HepG2 (cell line): Measurements from ENCODE around the gene MATK. TPM values are rescaled to one million over a fixed set of nuclear protein-coding genes. Genes with fewer than 3 reads are reported as not detected.

Experiments used
- ATAC-seq: fragments of 200-7000 bp; cut with Tn5 transposase; 3 replicates; pipeline ENCODE4 v1.9.1; 2020; ENCODE audit warnings: mild to moderate bottlenecking, moderate library complexity
- BruUV-seq: library from RNA; stranded (reverse); fragments of 400-500 nt; replicated peaks from 2 replicates; lab custom pipeline; 2021; lab: Mats Ljungman, UMichigan
- CTCF ChIA-PET: fragments of 300-600 bp; formaldehyde crosslinking; extraction: SDS; loops from one replicate; lab custom pipeline; 2021; ENCODE audit warnings: low total read pairs, inconsistent platforms, low intra/inter-chr PET ratio; lab: Yijun Ruan, JAX
- POLR2A ChIA-PET: fragments of 350-600 bp; sonication (Branson Sonifier 250); formaldehyde crosslinking; loops from one replicate; lab custom pipeline; 2020; ENCODE audit warnings: antibody characterized with exemption, inconsistent platforms; lab: Yijun Ruan, JAX
- DNase-seq: peaks from one replicate; pipeline ENCODE4 v3.0.0-alpha.2; 2015; ENCODE audit warnings: low spot score
- FAIRE-seq: peaks from 3 replicates; lab custom pipeline; 2011; peaks lifted over from hg19 to GRCh38; lab: Jason Lieb, UNC
- H2AFZ ChIP-seq: one replicate; pipeline ENCODE4 v1.6.1; 2011; ENCODE audit warnings: low read length, inconsistent platforms
- H3K27ac ChIP-seq: fragments of 300-600 bp; 3 replicates; pipeline ENCODE4 v1.8.0; 2011; ENCODE audit warnings: mixed run types, mild to moderate bottlenecking, mixed read lengths, low read length, inconsistent platforms; ENCODE audit not compliant: insufficient read depth; ENCODE audit errors: extremely low read length
- H3K27me3 ChIP-seq, 2 experiments: fragments of 200-600 bp in 1 of 2; 2 replicates in 1 of 2; 3 replicates in 1 of 2; pipeline versions ENCODE4 v1.6.0 to v1.8.0; 2011; ENCODE audit warnings: low read length in 2 of 2, mild to moderate bottlenecking in 2 of 2, moderate library complexity in 2 of 2, inconsistent platforms in 1 of 2; ENCODE audit not compliant: insufficient read depth in 2 of 2, control insufficient read depth in 1 of 2
- H3K36me3 ChIP-seq, 2 experiments: fragments of 200-600 bp in 1 of 2; replicated peaks in 1 of 2; 2 replicates in 1 of 2; 3 replicates in 1 of 2; pipeline versions ENCODE4 v1.5.1 to v1.8.0; 2011; ENCODE audit warnings: low read length in 2 of 2, inconsistent platforms in 1 of 2; ENCODE audit not compliant: insufficient read depth in 2 of 2, control insufficient read depth in 1 of 2
- H3K4me1 ChIP-seq: 2 replicates; pipeline ENCODE4 v1.5.1; 2012; ENCODE audit warnings: low read length, inconsistent platforms; ENCODE audit not compliant: insufficient read depth
- H3K4me2 ChIP-seq: 2 replicates; pipeline ENCODE4 v1.6.0; 2011; ENCODE audit warnings: low read depth, low read length, inconsistent platforms
- H3K4me3 ChIP-seq, 3 experiments: fragments of 200-600 bp in 1 of 3; sonication (generic), shearing (Covaris generic) in 1 of 3; replicated peaks in 1 of 3; 2 replicates each; pipeline ENCODE4 v1.5.1; 2011 to 2016; ENCODE audit warnings: low read length in 3 of 3, inconsistent platforms in 2 of 3, low read depth in 2 of 3, mild to moderate bottlenecking in 2 of 3, control low read depth in 1 of 3, mixed read lengths in 1 of 3; ENCODE audit not compliant: insufficient read depth in 1 of 3
- H3K79me2 ChIP-seq: one replicate; pipeline ENCODE4 v1.6.1; 2011; ENCODE audit warnings: low read length, inconsistent platforms; ENCODE audit not compliant: insufficient read depth
- H3K9ac ChIP-seq: 2 replicates; pipeline ENCODE4 v1.6.0; 2011; ENCODE audit warnings: mild to moderate bottlenecking, low read depth, low read length, inconsistent platforms; ENCODE audit not compliant: insufficient read depth
- H3K9me3 ChIP-seq: 2 replicates; pipeline ENCODE4 v1.5.1; 2012; ENCODE audit warnings: mild to moderate bottlenecking, low read length
- H4K20me1 ChIP-seq: 2 replicates; pipeline ENCODE4 v1.6.0; 2011; ENCODE audit warnings: inconsistent platforms, mild to moderate bottlenecking, low read length, moderate library complexity; ENCODE audit not compliant: insufficient read depth
- AGO2 ChIP-seq: fragments of 200-400 bp; formaldehyde crosslinking; optimal IDR thresholded peaks from 2 replicates; pipeline ENCODE3; 2017; ENCODE audit warnings: mild to moderate bottlenecking, low read depth, low read length, moderate library complexity
- CEBPG ChIP-seq: IDR thresholded peaks from 2 replicates; pipeline ENCODE4 v1.6.1; 2016
- DRAP1 ChIP-seq: IDR thresholded peaks from 2 replicates; pipeline ENCODE4 v1.6.1; 2016; ENCODE audit warnings: missing genetic modification reagents, missing compliant biosample characterization
- EHMT2 ChIP-seq: fragments of 200-600 bp; sonication (generic); IDR thresholded peaks from 2 replicates; pipeline ENCODE4 v1.7.0; 2017; ENCODE audit warnings: antibody characterized with exemption, low read depth, low read length, borderline replicate concordance
- ETS1 ChIP-seq: sonication (generic); formaldehyde crosslinking; IDR thresholded peaks from 2 replicates; pipeline ENCODE4 v1.4.0; 2020; ENCODE audit warnings: missing genetic modification reagents
- ZNF367 ChIP-seq: sonication (generic); formaldehyde crosslinking; IDR thresholded peaks from 2 replicates; pipeline ENCODE4 v1.4.0; 2020; ENCODE audit warnings: missing genetic modification reagents, borderline replicate concordance
- ZNF75D ChIP-seq: sonication (generic); formaldehyde crosslinking; IDR thresholded peaks from 2 replicates; pipeline ENCODE4 v1.8.1; 2023; ENCODE audit warnings: missing genetic modification reagents, mild to moderate bottlenecking, borderline replicate concordance
- ZNF773 ChIP-seq: sonication (generic); formaldehyde crosslinking; IDR thresholded peaks from 2 replicates; pipeline ENCODE4 v1.4.0; 2020; ENCODE audit warnings: missing genetic modification reagents, borderline replicate concordance
- WGBS: methylation state at CpG from one replicate; pipeline ENCODE4 v1.1.6; 2017; ENCODE audit warnings: low lambda C conversion rate; 5-methylcytosine and 5-hydroxymethylcytosine counted together
- in situ Hi-C: cut with HindIII; loops from 2 replicates; pipeline ENCODE4 v1.10.0; 2017; ENCODE audit warnings: low pct_unique_long_range_greater_than_20kb; ENCODE audit not compliant: extremely low pct_ligation_motif_present
- intact Hi-C: fragments of 100-400 bp; cut with micrococcal nuclease; formaldehyde crosslinking; loops from one replicate; pipeline ENCODE4 v1.10.0; 2022; ENCODE audit not compliant: unreplicated experiment
- polyA plus RNA-seq, 8 experiments: library from polyadenylated mRNA; depleted of rRNA in 3 of 8; stranded (reverse) in 7 of 8; unstranded in 1 of 8; fragments of >200 nt; fragmentation: Illumina TruSeq in 4 of 8; extraction: Trizol in 4 of 8; gene quantifications; 2 replicates each; pipeline versions ENCODE4 v1.2.1 to v1.2.3, GENCODE V29; 2011 to 2016; ENCODE audit warnings: low read depth in 4 of 8, missing spikeins in 1 of 8, mixed read lengths in 1 of 8; ENCODE audit not compliant: insufficient read depth in 1 of 8
- total RNA-seq, 5 experiments: library from RNA; depleted of rRNA; stranded (reverse); fragments of >200 nt; fragmentation: Illumina TruSeq; extraction: Trizol; gene quantifications; 2 replicates each; pipeline ENCODE4 v1.2.3, GENCODE V29; 2016; ENCODE audit warnings: low read depth in 1 of 5
- TF ChIP-seq, protein P1 (sequence below), 2 experiments: sonication (generic) in 1 of 2; formaldehyde crosslinking in 1 of 2; IDR thresholded peaks; 2 replicates each; pipeline versions ENCODE4 v1.4.0 to v1.6.1; 2018 to 2020; ENCODE audit warnings: missing genetic modification reagents in 2 of 2, borderline replicate concordance in 1 of 2, low read depth in 1 of 2, mild to moderate bottlenecking in 1 of 2, missing biosample characterization in 1 of 2

Gene MATK
- total and polyA plus RNA-seq, 2 of the 13 experiments (the other 11 are each of a cell fraction or from before 2014, with no cell fraction given) = 0.09 TPM; not detected in 1

DNA sequence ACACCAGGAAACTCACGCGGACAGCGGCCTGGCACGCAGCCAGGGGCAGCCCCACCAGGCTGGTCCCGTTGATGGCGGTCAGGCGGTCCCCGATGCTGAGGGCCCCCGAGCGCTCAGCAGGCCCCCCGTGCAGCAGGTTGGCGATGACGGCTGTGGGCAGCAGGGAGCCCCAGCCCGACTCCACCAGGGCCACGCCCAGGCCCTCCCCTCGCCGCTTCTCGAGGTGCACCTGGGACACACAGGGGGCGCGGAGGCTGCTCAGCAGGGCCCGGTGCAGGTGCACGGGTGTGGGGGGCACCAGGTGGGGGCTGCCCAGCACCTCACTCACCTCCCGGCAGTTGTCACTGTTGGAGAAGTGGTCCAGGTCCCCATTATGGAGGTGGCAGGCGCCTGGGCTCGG lies 33.7 kb downstream of the MATK start:
- no peak for ATAC-seq
- intact Hi-C loops = no loop called here

GRCh38 chr19:3751236-3751635 lies 34.9 kb downstream of the MATK start:
- in situ Hi-C loops (no loop called here), intact Hi-C loops (no loop called here)
- CTCF ChIA-PET = no interaction called here
- Histone ChIP-seq H2AFZ (no peak overlapping the region), H3K4me3 (no peak overlapping the region), H3K79me2 (no peaks in the 10 kb centered on the region), H3K27ac (no peak overlapping the region), H3K27me3 (no peaks in the 10 kb centered on the region), H3K4me1 (no peaks in the 10 kb centered on the region), H3K9me3 (no peaks in the 10 kb centered on the region), H3K4me2 (no peak overlapping the region)
- no peak for FAIRE-seq
- no peak for ATAC-seq
- no peak for DNase-seq
- POLR2A ChIA-PET = interaction anchor here (2.4 kb wide), 1 partner anchor 11 kb away, joined by 7 read pairs; the partner anchor contains the start of genes APBA3 and MRPL54
- WGBS = 94% methylated on average over 30 of the region's 30 CpGs
- no TSS peak for BruUV-seq
- TF ChIP-seq ZNF773 (CRISPR knock-in tag) (no peak), ZNF75D (CRISPR knock-in tag) (no peak), CEBPG (no peak), ETS1 (CRISPR knock-in tag) (no peak), DRAP1 (no peak), ZNF367 (no peak)
- TF ChIP-seq, protein P1, sequence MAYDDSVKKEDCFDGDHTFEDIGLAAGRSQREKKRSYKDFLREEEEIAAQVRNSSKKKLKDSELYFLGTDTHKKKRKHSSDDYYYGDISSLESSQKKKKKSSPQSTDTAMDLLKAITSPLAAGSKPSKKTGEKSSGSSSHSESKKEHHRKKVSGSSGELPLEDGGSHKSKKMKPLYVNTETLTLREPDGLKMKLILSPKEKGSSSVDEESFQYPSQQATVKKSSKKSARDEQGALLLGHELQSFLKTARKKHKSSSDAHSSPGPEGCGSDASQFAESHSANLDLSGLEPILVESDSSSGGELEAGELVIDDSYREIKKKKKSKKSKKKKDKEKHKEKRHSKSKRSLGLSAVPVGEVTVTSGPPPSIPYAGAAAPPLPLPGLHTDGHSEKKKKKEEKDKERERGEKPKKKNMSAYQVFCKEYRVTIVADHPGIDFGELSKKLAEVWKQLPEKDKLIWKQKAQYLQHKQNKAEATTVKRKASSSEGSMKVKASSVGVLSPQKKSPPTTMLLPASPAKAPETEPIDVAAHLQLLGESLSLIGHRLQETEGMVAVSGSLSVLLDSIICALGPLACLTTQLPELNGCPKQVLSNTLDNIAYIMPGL (CRISPR knock-in tag; IDR thresholded peaks at IDR 0.05; ENCODE audit: borderline replicate concordance in 1 of 2, low read depth in 1 of 2) = no peak
- TF ChIP-seq, all 625 proteins: peak for 0
- Histone ChIP-seq H4K20me1 (no peaks in the 10 kb centered on the region), H3K36me3 (peaks cover 0 to 4% of the 10 kb centered on the region in 2 experiments; a peak in 2 of 5 replicates), H3K9ac (no peak overlapping the region)

More for the DNA sequence above, 33.7 kb downstream of the MATK start:
- no peak overlapping the region for H3K4me3 ChIP-seq
- no peaks in the 10 kb centered on the region for H4K20me1 ChIP-seq
- H3K79me2 ChIP-seq = no peaks in the 10 kb centered on the region
- ChIA-PET POLR2A (interaction anchor here (0.7 kb wide), 1 partner anchor 10 kb away, joined by 3 read pairs; the partner anchor contains the start of gene MRPL54), CTCF (no interaction called here)
- FAIRE-seq = no peak
- no peak overlapping the region for H3K27ac ChIP-seq
- no TSS peak for BruUV-seq
- no peaks in the 10 kb centered on the region for H3K4me1 ChIP-seq
- H3K4me2 ChIP-seq = no peak overlapping the region
- no peak overlapping the region for H2AFZ ChIP-seq
- H3K36me3 ChIP-seq = peaks cover 0 to 4% of the 10 kb centered on the region in 2 experiments; a peak in 2 of 5 replicates
- in situ Hi-C loops = no loop called here
- no peak for DNase-seq
- 98% methylated on average over 10 of the region's 25 CpGs for WGBS
- no peaks in the 10 kb centered on the region for H3K9me3 ChIP-seq
- TF ChIP-seq AGO2 = peak; percentile 61
- TF ChIP-seq EHMT2 = no peak
- H3K9ac ChIP-seq = no peak overlapping the region
- no peaks in the 10 kb centered on the region for H3K27me3 ChIP-seq
